ENCODE data around the gene POLR1B.

- TF ChIP-seq CTCF (IDR thresholded peaks at IDR 0.05) = no peak
- no peak for TF ChIP-seq POLR2A (IDR thresholded peaks at IDR 0.05)
Observed at GRCh38 chr2:112519506-112519905, 22.8 kb upstream of the POLR1B start.
